ENCODE data around the gene SEM1. TPM values are rescaled to one million over a fixed set of nuclear protein-coding genes. Genes with fewer than 3 reads are reported as not detected.

The SEM1 gene
- total RNA-seq, 1 donor from 2014 or later = 65.2 TPM

DNA sequence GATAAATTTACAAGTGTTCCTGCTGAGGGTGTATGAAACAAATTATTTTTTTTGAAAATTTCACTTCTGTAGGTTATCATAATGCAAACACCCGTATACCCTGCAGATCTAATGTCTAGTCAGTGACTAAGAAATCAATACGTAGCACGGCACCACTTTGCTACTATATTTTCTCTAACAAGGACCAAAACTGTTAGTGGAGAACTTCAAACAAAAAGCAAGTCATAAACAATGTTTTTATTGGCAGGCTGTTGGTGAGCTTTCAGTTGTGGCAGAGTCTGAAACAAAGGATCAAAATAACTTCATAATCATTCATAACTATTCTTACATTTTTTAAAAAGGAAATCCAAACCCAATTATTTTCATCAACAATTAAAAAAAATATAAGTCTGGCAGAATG lies 11.8 kb downstream of the SEM1 start:
- H3K79me2 ChIP-seq (ENCODE audit: low read depth) = peaks cover 89% of the 10 kb centered on the region
- H3K9ac ChIP-seq = no peak overlapping the region
- Mint-ChIP-seq H3K27ac (no peak overlapping the region), H3K9me3 (no peaks in the 10 kb centered on the region), H3K36me3 (peaks cover 7% of the 10 kb centered on the region), H3K4me3 (no peak overlapping the region), H3K27me3 (ENCODE audit: insufficient read depth, low read depth) (no peaks in the 10 kb centered on the region), H3K4me1 (no peaks in the 10 kb centered on the region)
- H2AFZ ChIP-seq (replicated peaks) = no peak overlapping the region
- H3K27ac ChIP-seq = no peak overlapping the region
- H4K20me1 ChIP-seq (ENCODE audit: low read depth) = peaks cover 73% of the 10 kb centered on the region
- H3K27me3 ChIP-seq = no peaks in the 10 kb centered on the region
- no peaks in the 10 kb centered on the region for H3K36me3 ChIP-seq
- no peak overlapping the region for H3K4me3 ChIP-seq
- H3F3A ChIP-seq (ENCODE audit: low read depth) = no peaks in the 10 kb centered on the region
- H3K9me3 ChIP-seq (ENCODE audit: low read depth) = no peaks in the 10 kb centered on the region
- peaks cover 9% of the 10 kb centered on the region for H3K4me1 ChIP-seq
- TF ChIP-seq, protein P1, sequence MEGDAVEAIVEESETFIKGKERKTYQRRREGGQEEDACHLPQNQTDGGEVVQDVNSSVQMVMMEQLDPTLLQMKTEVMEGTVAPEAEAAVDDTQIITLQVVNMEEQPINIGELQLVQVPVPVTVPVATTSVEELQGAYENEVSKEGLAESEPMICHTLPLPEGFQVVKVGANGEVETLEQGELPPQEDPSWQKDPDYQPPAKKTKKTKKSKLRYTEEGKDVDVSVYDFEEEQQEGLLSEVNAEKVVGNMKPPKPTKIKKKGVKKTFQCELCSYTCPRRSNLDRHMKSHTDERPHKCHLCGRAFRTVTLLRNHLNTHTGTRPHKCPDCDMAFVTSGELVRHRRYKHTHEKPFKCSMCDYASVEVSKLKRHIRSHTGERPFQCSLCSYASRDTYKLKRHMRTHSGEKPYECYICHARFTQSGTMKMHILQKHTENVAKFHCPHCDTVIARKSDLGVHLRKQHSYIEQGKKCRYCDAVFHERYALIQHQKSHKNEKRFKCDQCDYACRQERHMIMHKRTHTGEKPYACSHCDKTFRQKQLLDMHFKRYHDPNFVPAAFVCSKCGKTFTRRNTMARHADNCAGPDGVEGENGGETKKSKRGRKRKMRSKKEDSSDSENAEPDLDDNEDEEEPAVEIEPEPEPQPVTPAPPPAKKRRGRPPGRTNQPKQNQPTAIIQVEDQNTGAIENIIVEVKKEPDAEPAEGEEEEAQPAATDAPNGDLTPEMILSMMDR (IDR thresholded peaks at IDR 0.05) = no peak
- TF ChIP-seq EZH2phosphoT487 (IDR thresholded peaks at IDR 0.05) (no peak), EZH2 (IDR thresholded peaks at IDR 0.05) (no peak)
- DNase-seq (ENCODE audit: low spot score) = no peak
- H3K4me2 ChIP-seq = no peak overlapping the region

DNA sequence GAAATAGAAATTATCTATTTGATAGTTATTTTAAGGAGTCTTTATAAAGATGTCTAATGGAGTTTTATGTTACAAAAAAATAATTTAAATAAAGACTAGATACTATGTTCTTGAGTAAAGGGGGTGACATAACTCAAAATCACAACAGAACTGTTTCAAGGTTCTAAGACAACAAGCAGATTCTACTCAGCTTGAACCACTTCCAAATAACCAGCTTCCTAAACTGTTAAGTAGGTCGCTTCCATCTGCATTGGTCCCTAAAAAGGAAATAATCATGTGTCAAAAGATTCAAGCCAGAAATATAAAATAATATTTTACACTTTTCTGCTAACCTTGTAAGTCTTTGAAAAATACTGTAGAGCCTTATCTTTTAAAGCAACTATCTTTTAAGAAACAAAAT lies 14.1 kb downstream of the SEM1 start:
- Mint-ChIP-seq H3K36me3 (peaks cover 8% of the 10 kb centered on the region), H3K4me1 (no peaks in the 10 kb centered on the region), H3K9me3 (no peaks in the 10 kb centered on the region), H3K27ac (no peak overlapping the region), H3K4me3 (no peak overlapping the region), H3K27me3 (ENCODE audit: insufficient read depth, low read depth) (no peaks in the 10 kb centered on the region)
- Histone ChIP-seq H3K9ac (no peak overlapping the region), H2AFZ (replicated peaks) (no peak overlapping the region), H3K36me3 (no peaks in the 10 kb centered on the region), H3K4me2 (no peak overlapping the region), H3K4me1 (no peaks in the 10 kb centered on the region), H4K20me1 (ENCODE audit: low read depth) (peaks cover 56% of the 10 kb centered on the region), H3F3A (ENCODE audit: low read depth) (no peaks in the 10 kb centered on the region), H3K9me3 (ENCODE audit: low read depth) (no peaks in the 10 kb centered on the region), H3K4me3 (no peak overlapping the region), H3K27ac (no peak overlapping the region), H3K27me3 (no peaks in the 10 kb centered on the region), H3K79me2 (ENCODE audit: low read depth) (peaks cover 82% of the 10 kb centered on the region)
- no peak for DNase-seq (ENCODE audit: low spot score)
- no peak for TF ChIP-seq EZH2phosphoT487 (IDR thresholded peaks at IDR 0.05)
- TF ChIP-seq, protein P1 (IDR thresholded peaks at IDR 0.05) = no peak
- no peak for TF ChIP-seq EZH2 (IDR thresholded peaks at IDR 0.05)

DNA sequence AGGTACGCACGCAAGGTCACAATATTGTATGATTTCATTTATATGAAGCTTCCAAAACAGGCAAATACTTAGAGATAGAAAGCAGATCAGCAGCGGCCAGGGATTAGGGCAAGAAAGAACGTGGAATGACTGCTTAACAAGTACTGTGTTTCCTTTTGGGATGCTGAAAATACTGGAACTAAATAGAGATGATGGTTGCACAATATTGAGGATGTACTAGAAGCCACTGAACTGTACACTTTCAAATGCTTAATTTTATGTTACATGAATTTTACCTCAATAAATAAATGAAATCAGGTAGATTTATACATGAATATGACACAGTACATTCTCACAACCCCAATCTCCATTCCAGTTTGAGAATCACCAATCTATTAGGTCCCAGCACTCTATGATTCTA lies 15.6 kb downstream of the SEM1 start:
- Histone ChIP-seq H4K20me1 (ENCODE audit: low read depth) (peaks cover 41% of the 10 kb centered on the region), H3K4me1 (no peaks in the 10 kb centered on the region), H3K9me3 (ENCODE audit: low read depth) (no peaks in the 10 kb centered on the region), H3K79me2 (ENCODE audit: low read depth) (peaks cover 77% of the 10 kb centered on the region), H3K27ac (no peak overlapping the region), H3K9ac (no peak overlapping the region), H3K27me3 (no peaks in the 10 kb centered on the region), H3K4me3 (no peak overlapping the region), H2AFZ (replicated peaks) (no peak overlapping the region), H3K4me2 (no peak overlapping the region), H3F3A (ENCODE audit: low read depth) (no peaks in the 10 kb centered on the region), H3K36me3 (no peaks in the 10 kb centered on the region)
- no peaks in the 10 kb centered on the region for H3K27me3 Mint-ChIP-seq (ENCODE audit: insufficient read depth, low read depth)
- peaks cover 8% of the 10 kb centered on the region for H3K36me3 Mint-ChIP-seq
- H3K9me3 Mint-ChIP-seq = no peaks in the 10 kb centered on the region
- no peak overlapping the region for H3K4me3 Mint-ChIP-seq
- no peaks in the 10 kb centered on the region for H3K4me1 Mint-ChIP-seq
- TF ChIP-seq, protein P1 (IDR thresholded peaks at IDR 0.05) = no peak
- TF ChIP-seq EZH2phosphoT487 (IDR thresholded peaks at IDR 0.05) (no peak), EZH2 (IDR thresholded peaks at IDR 0.05) (no peak)
- no peak overlapping the region for H3K27ac Mint-ChIP-seq
- no peak for DNase-seq (ENCODE audit: low spot score)

Measured in neural progenitor cell (in vitro differentiated cells).